Natural killer cell (primary cell): ENCODE measurements around the gene GCHFR. TPM values are rescaled to one million over a fixed set of nuclear protein-coding genes. Genes with fewer than 3 reads are reported as not detected.
A peak's percentile ranks its signal among the peaks of the same experiment; 100 is the strongest.

Source experiments
- ATAC-seq, 3 donors: fragments of 150-1000 bp in 2 of 3; fragments of 200-7000 bp in 1 of 3; cut with Tn5 transposase; 1 replicate in 1 of 3; 2 replicates in 2 of 3; pipeline ENCODE4 v1.10.0; 2021; ENCODE audit warnings: mild to moderate bottlenecking in 2 of 3, moderate library complexity in 2 of 3
- DNase-seq, 2 donors: peaks; one replicate each; pipeline versions ENCODE4 v3.0.0 to v3.0.0-alpha.2; 2013 to 2021; ENCODE audit warnings: mixed read lengths in 1 of 2
- H3K27ac ChIP-seq: one replicate; pipeline ENCODE4 v1.5.1; 2013; ENCODE audit warnings: mild to moderate bottlenecking, low read length
- H3K27me3 ChIP-seq: one replicate; pipeline ENCODE4 v1.6.1; 2013; ENCODE audit warnings: low read length; ENCODE audit not compliant: control insufficient read depth, insufficient read depth
- H3K36me3 ChIP-seq: one replicate; pipeline ENCODE4 v1.6.1; 2013; ENCODE audit warnings: low read length; ENCODE audit not compliant: control insufficient read depth, insufficient read depth
- H3K4me1 ChIP-seq: one replicate; pipeline ENCODE4 v1.6.1; 2013; ENCODE audit warnings: low read length; ENCODE audit not compliant: control insufficient read depth, insufficient read depth
- H3K4me3 ChIP-seq: one replicate; pipeline ENCODE4 v1.5.1; 2013; ENCODE audit warnings: low read length
- H3K9me3 ChIP-seq: one replicate; pipeline ENCODE4 v1.6.1; 2013; ENCODE audit warnings: low read length; ENCODE audit not compliant: control insufficient read depth, insufficient read depth
- H3K27ac Mint-ChIP-seq, 2 donors: one replicate each; pipeline ENCODE4 v1.8.0; 2022; ENCODE audit warnings: mild to moderate bottlenecking in 2 of 2, mixed read lengths in 2 of 2, moderate library complexity in 1 of 2
- H3K27me3 Mint-ChIP-seq, 2 donors: one replicate each; pipeline ENCODE4 v1.8.0; 2022; ENCODE audit warnings: low read depth in 2 of 2, mixed read lengths in 2 of 2
- H3K36me3 Mint-ChIP-seq: one replicate; pipeline ENCODE4 v1.8.0; 2022; ENCODE audit warnings: mixed read lengths
- H3K4me1 Mint-ChIP-seq, 2 donors: one replicate each; pipeline ENCODE4 v1.8.0; 2022; ENCODE audit warnings: mixed read lengths in 2 of 2
- H3K4me3 Mint-ChIP-seq: one replicate; pipeline ENCODE4 v1.8.0; 2022; ENCODE audit warnings: mild to moderate bottlenecking, moderate library complexity, mixed read lengths
- H3K9me3 Mint-ChIP-seq, 2 donors: one replicate each; pipeline ENCODE4 v1.8.0; 2022; ENCODE audit warnings: mixed read lengths in 2 of 2
- WGBS: methylation state at CpG from one replicate; pipeline ENCODE4 v1.1.7; 2013; ENCODE audit warnings: missing lambda C conversion rate; ENCODE audit not compliant: insufficient coverage; 5-methylcytosine and 5-hydroxymethylcytosine counted together
- intact Hi-C: fragments of 100-400 bp; cut with micrococcal nuclease; formaldehyde crosslinking; loops from one replicate; pipeline ENCODE4 v1.14.2; 2022
- total RNA-seq, 4 donors: library from RNA; stranded (reverse); fragments of 120-200 nt in 1 of 4; gene quantifications; one replicate each; pipeline versions ENCODE4 v1.2.3 to v1.2.4, GENCODE V29; 2013 to 2022
- TF ChIP-seq, protein P1 (sequence below): fragments of 200-600 bp; IDR thresholded peaks from one replicate; pipeline ENCODE4 v1.8.0; 2022; ENCODE audit warnings: antibody characterized with exemption

The GCHFR gene
- total RNA-seq, 3 donors from 2014 or later (not counting 1 experiment from before 2014, with no cell fraction given): 17.5 to 25.9 (median 25.9) TPM

DNA sequence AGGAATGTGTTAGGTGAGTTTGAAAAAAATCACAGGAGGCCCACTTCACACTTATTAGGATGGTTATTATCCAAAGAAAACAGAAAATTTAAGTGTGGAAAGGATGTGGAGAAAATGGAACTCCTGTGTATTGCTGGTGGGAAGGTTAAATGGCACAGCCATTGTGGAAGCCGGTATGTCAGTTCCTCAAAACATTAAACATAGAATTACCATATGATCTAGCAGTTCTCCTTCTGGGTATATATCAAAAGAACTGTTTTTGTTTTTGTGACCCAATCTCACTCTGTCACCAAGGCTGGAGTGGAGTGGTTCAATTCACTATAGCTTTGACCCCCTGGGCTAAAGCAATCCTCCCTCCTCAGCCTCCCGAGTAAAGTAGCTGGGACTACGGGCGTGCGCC, 32.6 kb downstream of the GCHFR start:
- peak overlapping the region in 1 of 2 donors; percentile 60 for H3K27ac Mint-ChIP-seq
- Histone ChIP-seq H3K4me1 (no peaks in the 10 kb centered on the region), H3K9me3 (no peaks in the 10 kb centered on the region), H3K27ac (no peak overlapping the region), H3K27me3 (no peaks in the 10 kb centered on the region), H3K4me3 (no peak overlapping the region), H3K36me3 (peaks cover 9% of the 10 kb centered on the region)
- H3K27me3 Mint-ChIP-seq: no peaks in the 10 kb centered on the region
- intact Hi-C loops: no loop called here
- TF ChIP-seq, protein P1, sequence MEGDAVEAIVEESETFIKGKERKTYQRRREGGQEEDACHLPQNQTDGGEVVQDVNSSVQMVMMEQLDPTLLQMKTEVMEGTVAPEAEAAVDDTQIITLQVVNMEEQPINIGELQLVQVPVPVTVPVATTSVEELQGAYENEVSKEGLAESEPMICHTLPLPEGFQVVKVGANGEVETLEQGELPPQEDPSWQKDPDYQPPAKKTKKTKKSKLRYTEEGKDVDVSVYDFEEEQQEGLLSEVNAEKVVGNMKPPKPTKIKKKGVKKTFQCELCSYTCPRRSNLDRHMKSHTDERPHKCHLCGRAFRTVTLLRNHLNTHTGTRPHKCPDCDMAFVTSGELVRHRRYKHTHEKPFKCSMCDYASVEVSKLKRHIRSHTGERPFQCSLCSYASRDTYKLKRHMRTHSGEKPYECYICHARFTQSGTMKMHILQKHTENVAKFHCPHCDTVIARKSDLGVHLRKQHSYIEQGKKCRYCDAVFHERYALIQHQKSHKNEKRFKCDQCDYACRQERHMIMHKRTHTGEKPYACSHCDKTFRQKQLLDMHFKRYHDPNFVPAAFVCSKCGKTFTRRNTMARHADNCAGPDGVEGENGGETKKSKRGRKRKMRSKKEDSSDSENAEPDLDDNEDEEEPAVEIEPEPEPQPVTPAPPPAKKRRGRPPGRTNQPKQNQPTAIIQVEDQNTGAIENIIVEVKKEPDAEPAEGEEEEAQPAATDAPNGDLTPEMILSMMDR: no peak
- ATAC-seq (no peak), DNase-seq (no peak)
- H3K4me1 Mint-ChIP-seq: peaks cover 21 to 25% of the 10 kb centered on the region in 2 donors
- no peak overlapping the region for H3K4me3 Mint-ChIP-seq
- WGBS: 90% methylated on average over 4 of the region's 5 CpGs
- H3K9me3 Mint-ChIP-seq: no peaks in the 10 kb centered on the region
- no peaks in the 10 kb centered on the region for H3K36me3 Mint-ChIP-seq

DNA sequence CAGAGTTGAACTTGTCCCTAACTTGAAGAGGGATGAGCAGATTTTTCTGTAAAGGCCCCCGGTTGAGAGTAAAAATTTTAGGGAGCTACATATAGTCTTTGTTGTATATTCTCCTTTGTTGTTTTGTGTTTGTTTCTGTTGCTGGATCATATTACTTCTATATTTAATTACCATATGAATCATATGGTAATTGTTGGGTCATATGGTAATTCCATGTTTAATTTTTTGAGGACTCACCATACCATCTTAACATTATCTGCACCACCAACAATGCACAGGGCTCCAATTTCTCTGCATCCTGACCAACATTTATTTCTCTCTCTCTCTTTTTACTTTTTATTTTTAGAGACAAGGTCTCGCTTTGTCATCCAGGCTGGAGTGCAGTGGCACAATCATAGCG, 35.7 kb downstream of the GCHFR start:
- Histone ChIP-seq H3K27me3 (no peaks in the 10 kb centered on the region), H3K36me3 (peaks cover 2% of the 10 kb centered on the region), H3K27ac (no peak overlapping the region), H3K4me3 (no peak overlapping the region), H3K4me1 (no peaks in the 10 kb centered on the region), H3K9me3 (no peaks in the 10 kb centered on the region)
- Mint-ChIP-seq H3K36me3 (no peaks in the 10 kb centered on the region), H3K27ac (peak overlapping the region in 1 of 2 donors; percentile 27), H3K27me3 (no peaks in the 10 kb centered on the region), H3K9me3 (no peaks in the 10 kb centered on the region), H3K4me3 (no peak overlapping the region), H3K4me1 (peaks cover 16 to 25% of the 10 kb centered on the region in 2 donors)
- intact Hi-C loops: no loop called here
- 98% methylated on average over 3 of the region's 3 CpGs for WGBS
- TF ChIP-seq, protein P1: no peak
- ATAC-seq: no peak
- no peak for DNase-seq

DNA sequence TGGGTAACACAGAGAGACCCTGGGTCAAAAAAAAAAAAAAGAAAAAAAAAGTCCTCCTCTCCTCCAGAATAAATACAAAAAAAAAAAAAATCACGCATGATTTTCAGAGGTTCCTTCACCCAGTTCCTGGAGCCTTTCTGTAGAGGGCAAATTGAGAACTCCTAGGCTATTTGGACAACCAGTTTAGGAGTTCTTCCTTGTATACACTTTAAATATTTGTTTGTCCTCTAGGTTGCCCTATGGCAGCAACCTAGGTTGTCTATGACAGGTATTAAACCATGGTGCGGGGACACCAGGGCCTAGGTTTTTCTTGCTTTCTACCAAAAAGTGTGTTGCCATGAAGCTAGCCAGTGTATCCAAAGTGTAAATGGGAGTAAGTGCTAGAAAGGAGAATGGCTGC, 39.2 kb downstream of the GCHFR start:
- H3K27me3 Mint-ChIP-seq: no peaks in the 10 kb centered on the region
- Histone ChIP-seq H3K27ac (no peak overlapping the region), H3K9me3 (no peaks in the 10 kb centered on the region), H3K36me3 (peaks cover 2% of the 10 kb centered on the region), H3K4me1 (peaks cover 17% of the 10 kb centered on the region), H3K4me3 (no peak overlapping the region), H3K27me3 (no peaks in the 10 kb centered on the region)
- H3K4me1 Mint-ChIP-seq: peaks cover 23 to 30% of the 10 kb centered on the region in 2 donors
- no peaks in the 10 kb centered on the region for H3K9me3 Mint-ChIP-seq
- no peak overlapping the region for H3K27ac Mint-ChIP-seq
- intact Hi-C loops: no loop called here
- H3K36me3 Mint-ChIP-seq: no peaks in the 10 kb centered on the region
- DNase-seq (no peak), ATAC-seq (no peak)
- H3K4me3 Mint-ChIP-seq: no peak overlapping the region
- WGBS: 100% methylated on average over 1 of the region's 2 CpGs
- TF ChIP-seq, protein P1: no peak

DNA sequence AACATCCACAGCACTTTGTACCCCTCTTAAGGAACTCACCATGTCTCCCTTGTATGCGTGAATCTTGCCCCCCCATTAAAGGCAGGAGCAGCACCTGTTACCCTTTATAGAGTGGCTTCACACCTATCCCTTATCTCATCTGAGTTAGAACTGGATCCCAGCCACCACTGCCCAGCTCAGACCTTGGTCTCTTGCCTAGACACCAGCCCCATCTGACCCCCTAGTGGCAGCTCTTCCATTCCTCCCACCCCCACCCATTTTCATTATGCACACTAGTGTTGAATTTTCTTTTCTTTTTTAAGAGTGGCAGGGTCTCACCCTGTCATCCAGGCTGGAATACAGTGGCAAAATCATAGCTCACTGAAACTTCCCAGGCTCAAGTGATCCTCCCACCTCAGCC, 39.8 kb downstream of the GCHFR start:
- ATAC-seq (no peak), DNase-seq (no peak)
- Histone ChIP-seq H3K27me3 (no peaks in the 10 kb centered on the region), H3K9me3 (no peaks in the 10 kb centered on the region), H3K27ac (no peak overlapping the region), H3K4me3 (no peak overlapping the region), H3K4me1 (peaks cover 20% of the 10 kb centered on the region), H3K36me3 (no peaks in the 10 kb centered on the region)
- Mint-ChIP-seq H3K4me3 (no peak overlapping the region), H3K4me1 (peaks cover 21 to 28% of the 10 kb centered on the region in 2 donors), H3K36me3 (no peaks in the 10 kb centered on the region), H3K27me3 (no peaks in the 10 kb centered on the region), H3K9me3 (no peaks in the 10 kb centered on the region), H3K27ac (no peak overlapping the region)
- WGBS: 80% methylated on average over 1 of the region's 1 CpG
- intact Hi-C loops: no loop called here
- TF ChIP-seq, protein P1: no peak
